ENCODE measurements around the gene RFC1.
"Not testable (repeated sequence)": the region's sequence is repeated elsewhere in the genome, so short reads cannot be mapped to it uniquely, and the experiment has no call there.

GRCh38 chr4:39277661-39278060 lies 88.5 kb downstream of the RFC1 start:
- TF ChIP-seq CTCF, POLR2A (IDR thresholded peaks at IDR 0.05): not testable (repeated sequence)
